ENCODE measurements around the gene SLC38A1.
A peak's percentile ranks its signal among the peaks of the same experiment; 100 is the strongest.

SLC38A1 gene

GRCh38 chr12:46160981-46161690 lies 107.7 kb downstream of the SLC38A1 start:
- DNase-seq, result no peak

GRCh38 chr12:46160101-46160980 lies 108.5 kb downstream of the SLC38A1 start:
- peak in 1 of 2 experiments; percentile 60 for DNase-seq

GRCh38 chr12:46159309-46159901 lies 109.4 kb downstream of the SLC38A1 start:
- DNase-seq, result no peak

- DNase-seq, result no peak
Observed at GRCh38 chr12:46158501-46158900, 110.3 kb downstream of the SLC38A1 start.

- no peak for DNase-seq
Observed at GRCh38 chr12:46154221-46154985, 114.4 kb downstream of the SLC38A1 start.

GRCh38 chr12:46153268-46153872 lies 115.5 kb downstream of the SLC38A1 start:
- DNase-seq, result no peak

GRCh38 chr12:46152456-46152855 lies 116.4 kb downstream of the SLC38A1 start:
- DNase-seq, result no peak

GRCh38 chr12:46150735-46151134 lies 118.1 kb downstream of the SLC38A1 start:
- DNase-seq, result no peak

- DNase-seq, result peak in 1 of 2 experiments; percentile 51
Observed at GRCh38 chr12:46149905-46150304, 118.9 kb downstream of the SLC38A1 start.

- no peak for DNase-seq
Observed at GRCh38 chr12:46149079-46149464, 119.8 kb downstream of the SLC38A1 start.

GRCh38 chr12:46148327-46149078 lies 120.3 kb downstream of the SLC38A1 start:
- DNase-seq, result no peak

- no peak for DNase-seq
Observed at GRCh38 chr12:46147144-46147543, 121.7 kb downstream of the SLC38A1 start.

GRCh38 chr12:46145881-46146280 lies 123.0 kb downstream of the SLC38A1 start:
- DNase-seq, result no peak

- DNase-seq, result no peak
Observed at GRCh38 chr12:46144433-46144832, 124.4 kb downstream of the SLC38A1 start.

- DNase-seq, result no peak
Observed at GRCh38 chr12:46136249-46136648, 132.6 kb downstream of the SLC38A1 start.

GRCh38 chr12:46135750-46136149 lies 133.1 kb downstream of the SLC38A1 start:
- DNase-seq, result no peak

GRCh38 chr12:46134852-46135251 lies 134.0 kb downstream of the SLC38A1 start:
- DNase-seq, result no peak

- DNase-seq, result no peak
Observed at GRCh38 chr12:46134205-46134811, 134.5 kb downstream of the SLC38A1 start.

- no peak for DNase-seq
Observed at GRCh38 chr12:46133751-46134150, 135.1 kb downstream of the SLC38A1 start.

All from NCI-H1930 (cell line).